ENCODE data around the gene SELENOW. TPM values are rescaled to one million over a fixed set of nuclear protein-coding genes. Genes with fewer than 3 reads are reported as not detected.
"Not testable (repeated sequence)": the region's sequence is repeated elsewhere in the genome, so short reads cannot be mapped to it uniquely, and the experiment has no call there.

Gene SELENOW
- total RNA-seq, 6 experiments from 2014 or later, result 46.4 to 141 (median 83.0) TPM

- intact Hi-C loops (cut with DNase I), result no loop called here
Measured at GRCh38 chr19:47762615-47763308, 15.7 kb upstream of the SELENOW start.

GRCh38 chr19:47764705-47765104 lies 13.8 kb upstream of the SELENOW start:
- H3K27me3 ChIP-seq; H3K4me3 ChIP-seq; DNase-seq; H3K36me3 ChIP-seq; H3K27ac ChIP-seq; intact Hi-C loops (cut with DNase I); H3K9me3 ChIP-seq; H3K4me1 ChIP-seq; ATAC-seq: not testable (repeated sequence)
- 72% methylated on average over 2 of the region's 3 CpGs for WGBS (ENCODE audit: insufficient coverage, low coverage, low lambda C conversion rate, missing lambda C conversion rate)

More at GRCh38 chr19:47762615-47763308, 15.7 kb upstream of the SELENOW start:
- Histone ChIP-seq H3K4me3 (no peak overlapping the region), H3K36me3 (no peaks in the 10 kb centered on the region), H3K27ac (no peak overlapping the region), H3K4me1 (peaks cover 0 to 8% (median 4%) of the 10 kb centered on the region in 4 donors), H3K9me3 (no peaks in the 10 kb centered on the region), H3K27me3 (no peaks in the 10 kb centered on the region)
- WGBS (ENCODE audit: insufficient coverage, low coverage, low lambda C conversion rate, missing lambda C conversion rate), result 61% methylated on average over 11 of the region's 18 CpGs
- DNase-seq (peak in 1 of 3 donors; percentile 38), ATAC-seq (peak; percentile 55 to 71 (median 58))
- TF ChIP-seq POLR2A (IDR thresholded peaks at IDR 0.05), result no peak
- TF ChIP-seq CTCF (IDR thresholded peaks at IDR 0.05), result no peak

DNA sequence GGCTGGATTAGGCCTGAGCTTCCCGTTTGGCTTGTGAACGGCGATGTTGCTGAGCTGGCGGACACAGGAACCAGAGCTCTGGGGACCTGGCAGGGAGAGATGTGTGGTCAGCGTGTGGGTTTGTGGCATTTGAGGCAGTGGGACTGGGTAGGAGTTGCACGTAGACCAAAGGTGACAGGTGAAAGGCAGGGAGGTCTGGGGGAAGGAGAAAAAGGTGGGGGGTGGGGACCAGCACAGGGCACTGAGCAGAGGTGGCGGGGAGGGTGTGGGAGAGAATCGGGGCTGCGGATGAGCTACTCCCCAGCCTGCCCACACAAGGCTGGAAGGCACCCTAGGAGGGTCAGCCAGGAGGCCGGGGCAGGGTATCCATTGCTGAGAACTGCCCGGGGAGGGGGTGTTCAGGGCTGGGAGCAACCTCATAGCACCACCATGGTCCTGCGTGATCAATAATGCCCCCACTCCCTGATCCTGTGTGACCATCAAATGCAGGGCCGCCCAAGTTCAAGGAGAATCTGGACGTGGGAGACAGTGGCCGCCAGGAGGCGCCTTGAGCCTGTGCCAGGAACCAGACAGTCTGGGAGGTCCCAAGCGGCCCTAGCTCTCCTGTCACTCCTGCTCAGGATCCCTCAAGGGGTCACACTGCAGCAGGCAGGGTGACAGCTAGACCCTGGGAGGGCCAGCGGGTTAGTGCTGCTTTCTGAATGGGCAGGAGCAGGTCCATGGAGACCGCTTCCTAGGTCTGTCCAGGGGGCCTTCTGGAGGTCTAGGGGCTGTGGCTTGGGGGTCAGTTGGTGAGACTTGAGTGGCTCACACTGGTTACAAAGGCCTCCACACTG lies 12.8 kb upstream of the SELENOW start:
- no peaks in the 10 kb centered on the region for H3K27me3 ChIP-seq
- no peak overlapping the region for H3K27ac ChIP-seq
- H3K4me1 ChIP-seq, result no peaks in the 10 kb centered on the region
- no peaks in the 10 kb centered on the region for H3K9me3 ChIP-seq
- H3K4me3 ChIP-seq, result no peak overlapping the region
- H3K36me3 ChIP-seq, result no peaks in the 10 kb centered on the region
- ATAC-seq, result peak; percentile 53 to 67 (median 64)
- TF ChIP-seq CTCF (IDR thresholded peaks at IDR 0.05), result peak; percentile 58 to 67 (median 62)
- no peak for TF ChIP-seq POLR2A (IDR thresholded peaks at IDR 0.05)
- intact Hi-C loops (cut with DNase I), result no loop called here
- WGBS (ENCODE audit: insufficient coverage, low coverage, low lambda C conversion rate, missing lambda C conversion rate), result 30% methylated on average over 13 of the region's 19 CpGs
- DNase-seq, result peak in 2 of 3 donors; percentile 66 to 69

DNA sequence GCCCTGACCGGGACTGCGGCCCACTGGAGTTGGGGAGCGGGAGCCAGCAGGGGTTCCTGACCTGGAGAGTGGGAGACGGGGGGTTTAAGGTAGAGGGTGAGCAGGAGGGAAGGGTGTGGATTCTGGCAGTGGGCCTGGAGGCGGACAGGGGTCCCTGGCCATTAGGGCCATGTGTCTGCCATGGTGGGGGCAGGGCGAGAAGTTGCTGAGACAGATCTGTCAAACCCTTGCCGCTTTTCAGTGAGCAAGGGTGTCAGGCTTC lies 12.2 kb upstream of the SELENOW start:
- no peak for TF ChIP-seq POLR2A (IDR thresholded peaks at IDR 0.05)
- no peak for TF ChIP-seq CTCF (IDR thresholded peaks at IDR 0.05)
- Histone ChIP-seq H3K27me3 (no peaks in the 10 kb centered on the region), H3K9me3 (no peaks in the 10 kb centered on the region), H3K36me3 (no peaks in the 10 kb centered on the region), H3K27ac (no peak overlapping the region), H3K4me1 (no peaks in the 10 kb centered on the region), H3K4me3 (no peak overlapping the region)
- no CpG with 5 or more reads among the region's 7 CpGs for whole genome bisulfite sequencing (ENCODE audit: insufficient coverage, low coverage, low lambda C conversion rate, missing lambda C conversion rate)
- DNase-seq (no peak), ATAC-seq (no peak)
- intact Hi-C loops (cut with DNase I), result no loop called here

DNA sequence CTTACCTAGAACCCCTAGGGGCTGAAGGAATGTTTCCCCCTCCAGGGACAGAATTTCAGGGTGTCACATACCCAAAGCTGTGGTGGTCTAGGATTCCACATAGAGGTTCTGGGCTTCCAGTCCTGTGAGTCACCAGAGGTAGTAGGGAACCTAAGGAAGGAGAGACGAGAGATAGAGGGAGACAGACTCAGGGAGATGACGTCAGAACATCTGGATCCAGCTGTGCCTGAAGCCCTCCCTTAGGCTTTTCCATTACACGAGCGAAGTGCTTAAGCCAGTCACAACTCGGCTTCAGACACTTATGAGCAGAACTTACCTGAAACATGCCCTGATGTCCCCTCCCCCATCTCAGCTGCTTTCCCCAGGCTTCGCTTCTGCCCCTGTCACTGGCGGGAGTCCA lies 11.8 kb upstream of the SELENOW start:
- 87% methylated on average over 5 of the region's 7 CpGs for WGBS (ENCODE audit: insufficient coverage, low coverage, low lambda C conversion rate, missing lambda C conversion rate)
- TF ChIP-seq CTCF (IDR thresholded peaks at IDR 0.05) (no peak), POLR2A (IDR thresholded peaks at IDR 0.05) (no peak)
- ATAC-seq (no peak), DNase-seq (no peak)
- H3K36me3 ChIP-seq, result no peaks in the 10 kb centered on the region
- no peak overlapping the region for H3K4me3 ChIP-seq
- intact Hi-C loops (cut with DNase I), result no loop called here
- no peak overlapping the region for H3K27ac ChIP-seq
- no peaks in the 10 kb centered on the region for H3K9me3 ChIP-seq
- H3K27me3 ChIP-seq, result no peaks in the 10 kb centered on the region
- no peaks in the 10 kb centered on the region for H3K4me1 ChIP-seq
